ENCODE results near the gene SLC16A10. TPM values are rescaled to one million over a fixed set of nuclear protein-coding genes. Genes with fewer than 3 reads are reported as not detected.

SLC16A10 gene
- polyA plus RNA-seq, 4 donors = 21.2 to 29.6 (median 25.3) TPM

Other genes with a start within 250 kb of the SLC16A10 start
- gene AMD1, start 212.7 kb upstream of the SLC16A10 start, polyA plus RNA-seq (ENCODE audit: insufficient read length in 4 of 4) = 10 to 100 TPM; 74.7 to 84.0 (median 77.3) TPM
- 100 to 1,000 TPM in 2 of 4 donors, 10 to 100 TPM in 2; 77.2 to 107 (median 97.3) TPM for gene GTF3C6, start 128.8 kb upstream of the SLC16A10 start, polyA plus RNA-seq (ENCODE audit: insufficient read length in 4 of 4)
- gene RPF2, start 105.5 kb upstream of the SLC16A10 start, polyA plus RNA-seq (ENCODE audit: insufficient read length in 4 of 4) = 10 to 100 TPM; 26.7 to 35.0 (median 32.6) TPM

Measured in left renal cortex interstitium (tissue), 4 donors.